ENCODE data around the gene TP53RK.

TP53RK gene

DNA sequence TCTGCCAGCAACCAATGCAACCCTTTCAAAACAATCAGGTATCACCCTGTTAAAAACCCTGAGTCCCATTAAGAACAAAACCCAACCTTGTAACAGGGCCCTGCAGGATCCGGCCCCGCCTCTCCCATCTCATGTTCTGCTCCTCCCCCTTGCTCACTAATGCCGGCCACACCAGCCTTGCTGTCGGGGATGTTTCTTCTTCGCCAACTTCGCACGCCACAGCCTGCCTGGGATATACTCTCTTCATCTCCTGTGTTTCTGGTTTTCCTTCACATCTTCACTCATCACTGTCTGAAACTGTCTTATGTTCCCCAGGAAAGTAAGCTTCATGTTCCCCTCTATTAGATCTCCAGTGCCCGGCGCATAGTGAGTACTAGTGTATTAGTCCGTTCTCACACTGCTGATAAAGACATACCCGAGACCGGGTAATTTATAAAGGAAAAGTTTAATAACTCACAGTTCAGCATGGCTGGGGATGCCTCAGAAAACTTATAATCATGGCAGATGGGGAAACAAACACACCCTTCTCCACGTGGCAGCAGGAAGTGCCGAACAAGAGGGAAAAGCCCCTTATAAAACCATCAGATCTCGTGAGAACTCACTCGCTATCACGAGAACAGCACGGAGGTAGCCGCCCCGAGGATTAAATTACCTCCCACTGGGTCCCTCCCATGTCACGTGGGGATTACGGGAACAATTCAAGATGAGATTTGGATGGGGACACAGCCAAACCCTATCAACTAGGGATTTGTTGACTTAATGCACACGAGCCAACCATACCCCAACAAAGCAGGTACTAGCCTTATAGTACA, 5.1 kb downstream of the TP53RK start:
- Histone ChIP-seq H3K27me3 (ENCODE audit: insufficient read depth, low read depth) (no peaks in the 10 kb centered on the region), H3K9ac (no peak overlapping the region), H3K4me1 (ENCODE audit: low read depth, poor library complexity, severe bottlenecking) (peaks cover 13% of the 10 kb centered on the region), H3K4me2 (no peak overlapping the region), H3K36me3 (ENCODE audit: insufficient read depth) (no peaks in the 10 kb centered on the region; the same call in 1 of the 2 replicates), H3K79me2 (ENCODE audit: insufficient read depth, low read depth) (peaks cover 43% of the 10 kb centered on the region), H3K27ac (no peak overlapping the region), H4K20me1 (ENCODE audit: insufficient read depth) (no peaks in the 10 kb centered on the region), H2AFZ (ENCODE audit: low read depth) (no peak overlapping the region), H3K4me3 (IDR thresholded peaks at IDR 0.05; ENCODE audit: insufficient read depth, low read depth, low read length) (no peak overlapping the region)
- TF ChIP-seq, protein P1, sequence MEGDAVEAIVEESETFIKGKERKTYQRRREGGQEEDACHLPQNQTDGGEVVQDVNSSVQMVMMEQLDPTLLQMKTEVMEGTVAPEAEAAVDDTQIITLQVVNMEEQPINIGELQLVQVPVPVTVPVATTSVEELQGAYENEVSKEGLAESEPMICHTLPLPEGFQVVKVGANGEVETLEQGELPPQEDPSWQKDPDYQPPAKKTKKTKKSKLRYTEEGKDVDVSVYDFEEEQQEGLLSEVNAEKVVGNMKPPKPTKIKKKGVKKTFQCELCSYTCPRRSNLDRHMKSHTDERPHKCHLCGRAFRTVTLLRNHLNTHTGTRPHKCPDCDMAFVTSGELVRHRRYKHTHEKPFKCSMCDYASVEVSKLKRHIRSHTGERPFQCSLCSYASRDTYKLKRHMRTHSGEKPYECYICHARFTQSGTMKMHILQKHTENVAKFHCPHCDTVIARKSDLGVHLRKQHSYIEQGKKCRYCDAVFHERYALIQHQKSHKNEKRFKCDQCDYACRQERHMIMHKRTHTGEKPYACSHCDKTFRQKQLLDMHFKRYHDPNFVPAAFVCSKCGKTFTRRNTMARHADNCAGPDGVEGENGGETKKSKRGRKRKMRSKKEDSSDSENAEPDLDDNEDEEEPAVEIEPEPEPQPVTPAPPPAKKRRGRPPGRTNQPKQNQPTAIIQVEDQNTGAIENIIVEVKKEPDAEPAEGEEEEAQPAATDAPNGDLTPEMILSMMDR (conservative IDR thresholded peaks at IDR 0.05; ENCODE audit: low read depth, low read length), result no peak

DNA sequence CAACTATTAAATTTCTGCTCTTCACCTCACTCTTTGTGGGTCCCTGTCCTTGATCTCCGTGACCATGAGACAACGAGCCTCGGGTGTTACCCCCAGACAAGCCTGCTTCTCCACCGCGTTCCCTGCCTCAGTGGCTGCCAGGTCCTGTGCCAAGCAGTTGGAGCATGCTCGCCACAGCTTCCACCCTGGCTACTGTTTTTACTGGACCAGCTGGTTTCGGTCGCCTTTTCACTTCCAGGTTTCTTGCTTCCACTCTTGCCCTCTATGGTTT, 5.6 kb downstream of the TP53RK start:
- Histone ChIP-seq H3K4me2 (no peak overlapping the region), H3K4me3 (IDR thresholded peaks at IDR 0.05; ENCODE audit: insufficient read depth, low read depth, low read length) (no peak overlapping the region), H3K36me3 (ENCODE audit: insufficient read depth) (no peaks in the 10 kb centered on the region; the same call in 1 of the 2 replicates), H3K27ac (no peak overlapping the region), H2AFZ (ENCODE audit: low read depth) (no peak overlapping the region), H3K27me3 (ENCODE audit: insufficient read depth, low read depth) (no peaks in the 10 kb centered on the region), H3K9ac (no peak overlapping the region), H3K4me1 (ENCODE audit: low read depth, poor library complexity, severe bottlenecking) (peaks cover 13% of the 10 kb centered on the region), H4K20me1 (ENCODE audit: insufficient read depth) (no peaks in the 10 kb centered on the region), H3K79me2 (ENCODE audit: insufficient read depth, low read depth) (peaks cover 39% of the 10 kb centered on the region)
- TF ChIP-seq, protein P1 (conservative IDR thresholded peaks at IDR 0.05; ENCODE audit: low read depth, low read length), result no peak

DNA sequence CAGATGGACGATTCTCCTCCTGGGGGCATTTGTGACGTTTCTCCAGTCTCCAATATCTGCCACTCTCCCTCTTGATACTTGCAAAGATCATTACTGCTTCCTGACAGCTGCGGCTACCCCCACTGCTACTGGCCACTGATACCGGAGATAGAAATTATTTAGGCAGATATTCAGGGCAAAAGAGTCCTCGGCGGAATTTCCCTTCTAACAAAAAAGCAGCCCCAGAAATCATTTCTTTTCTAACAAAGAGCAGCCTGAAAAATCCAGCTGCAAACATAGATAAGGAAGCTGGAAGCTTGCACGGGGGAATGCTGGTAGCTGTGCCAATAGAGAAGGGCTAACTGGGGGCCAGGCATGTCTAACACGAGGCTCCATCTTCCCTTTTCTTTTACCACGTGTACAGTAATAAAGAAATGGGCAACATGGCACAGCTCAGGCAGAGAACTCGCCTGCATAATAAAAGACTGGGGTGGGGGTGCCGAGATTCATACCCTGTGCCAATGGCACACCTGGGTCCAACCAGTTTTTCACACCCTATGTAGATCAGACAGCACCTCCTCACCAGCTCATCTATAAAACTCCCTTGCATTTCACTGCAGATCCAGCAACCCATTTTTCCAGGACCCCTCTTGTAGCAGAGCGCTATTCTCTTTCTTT, 6.1 kb downstream of the TP53RK start:
- Histone ChIP-seq H4K20me1 (ENCODE audit: insufficient read depth) (no peaks in the 10 kb centered on the region), H3K9ac (no peak overlapping the region), H3K36me3 (ENCODE audit: insufficient read depth) (no peaks in the 10 kb centered on the region; the same call in 1 of the 2 replicates), H3K27me3 (ENCODE audit: insufficient read depth, low read depth) (no peaks in the 10 kb centered on the region), H3K79me2 (ENCODE audit: insufficient read depth, low read depth) (peaks cover 34% of the 10 kb centered on the region), H3K4me3 (IDR thresholded peaks at IDR 0.05; ENCODE audit: insufficient read depth, low read depth, low read length) (no peak overlapping the region), H3K4me2 (no peak overlapping the region), H3K27ac (no peak overlapping the region), H3K4me1 (ENCODE audit: low read depth, poor library complexity, severe bottlenecking) (peaks cover 12% of the 10 kb centered on the region), H2AFZ (ENCODE audit: low read depth) (no peak overlapping the region)
- TF ChIP-seq, protein P1 (conservative IDR thresholded peaks at IDR 0.05; ENCODE audit: low read depth, low read length), result no peak

DNA sequence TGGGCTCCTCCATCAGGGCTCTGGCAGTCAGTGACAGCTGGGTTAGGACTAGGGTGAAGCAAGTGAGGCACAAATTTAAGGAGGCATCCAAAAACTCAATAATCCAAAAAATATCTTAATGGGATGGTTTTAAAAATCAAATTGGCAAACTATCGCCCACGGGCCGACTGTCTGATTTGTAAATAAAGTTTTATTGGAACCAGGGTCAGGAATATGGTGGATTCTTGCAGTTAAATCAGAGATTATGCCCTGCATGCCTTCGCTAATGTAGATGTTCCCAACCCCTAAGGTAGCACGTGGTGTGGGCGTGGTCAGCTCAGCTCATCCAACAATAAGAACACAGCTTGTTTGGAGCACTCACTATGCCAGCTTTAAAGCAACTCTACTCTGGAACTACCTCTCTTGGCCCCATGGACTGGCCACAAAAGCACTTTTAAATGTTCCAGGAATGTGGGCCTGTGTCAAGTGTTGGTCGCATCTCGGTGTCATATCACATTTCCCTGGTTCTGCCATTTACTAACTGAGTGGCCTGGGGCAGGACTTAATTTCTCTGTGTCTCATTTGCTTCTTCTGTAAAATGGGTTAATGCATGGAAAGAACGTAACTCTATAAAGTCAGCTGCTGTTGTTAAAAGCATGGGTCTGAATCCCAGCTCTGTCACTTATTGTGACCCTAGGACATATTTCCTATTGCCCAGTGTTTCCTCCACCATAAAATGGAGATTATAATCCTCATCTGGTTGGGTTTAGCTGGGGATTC, 7.0 kb downstream of the TP53RK start:
- Histone ChIP-seq H3K9ac (no peak overlapping the region), H3K36me3 (ENCODE audit: insufficient read depth) (no peaks in the 10 kb centered on the region; the same call in 1 of the 2 replicates), H3K27ac (no peak overlapping the region), H4K20me1 (ENCODE audit: insufficient read depth) (no peaks in the 10 kb centered on the region), H3K4me3 (IDR thresholded peaks at IDR 0.05; ENCODE audit: insufficient read depth, low read depth, low read length) (no peak overlapping the region), H3K4me1 (ENCODE audit: low read depth, poor library complexity, severe bottlenecking) (peaks cover 3% of the 10 kb centered on the region), H3K27me3 (ENCODE audit: insufficient read depth, low read depth) (no peaks in the 10 kb centered on the region), H3K4me2 (no peak overlapping the region), H3K79me2 (ENCODE audit: insufficient read depth, low read depth) (peaks cover 25% of the 10 kb centered on the region), H2AFZ (ENCODE audit: low read depth) (no peak overlapping the region)
- TF ChIP-seq, protein P1 (conservative IDR thresholded peaks at IDR 0.05; ENCODE audit: low read depth, low read length), result no peak

All from KMS-11 (cell line).